T47D (cell line): Measurements from ENCODE around the gene UIMC1.
"Not testable (repeated sequence)": the region's sequence is repeated elsewhere in the genome, so short reads cannot be mapped to it uniquely, and the experiment has no call there.

Experiments used
- DNase-seq, 2 experiments: peaks; one replicate each; pipeline versions ENCODE4 v3.0.0 to v3.0.0-alpha.2; 2011 to 2012; ENCODE audit warnings: low read depth in 1 of 2, low spot score in 1 of 2
- JUND ChIP-seq: IDR thresholded peaks from 2 replicates; pipeline ENCODE4 v1.6.1; 2012; ENCODE audit warnings: low read depth
- in situ Hi-C: cut with HindIII; loops from 2 replicates; pipeline ENCODE4 v1.10.0; 2016; ENCODE audit warnings: low sequenced_read_pairs, low pct_unique_long_range_greater_than_20kb

Gene UIMC1

GRCh38 chr5:176998828-176999227, 7.8 kb downstream of the UIMC1 start:
- in situ Hi-C loops: no loop called here
- no peak for DNase-seq
- TF ChIP-seq JUND: no peak

GRCh38 chr5:176996780-176997179, 9.8 kb downstream of the UIMC1 start:
- DNase-seq: no peak
- no peak for TF ChIP-seq JUND
- in situ Hi-C loops: no loop called here

GRCh38 chr5:176995896-176996767, 10.4 kb downstream of the UIMC1 start:
- TF ChIP-seq JUND: no peak
- in situ Hi-C loops: no loop called here
- DNase-seq: no peak

GRCh38 chr5:176995122-176995490, 11.5 kb downstream of the UIMC1 start:
- DNase-seq: no peak
- TF ChIP-seq JUND: no peak
- in situ Hi-C loops: no loop called here

- DNase-seq: no peak
- TF ChIP-seq JUND: no peak
- in situ Hi-C loops: no loop called here
Measured at GRCh38 chr5:176994460-176995121, 12.0 kb downstream of the UIMC1 start.

GRCh38 chr5:176993081-176993480, 13.5 kb downstream of the UIMC1 start:
- DNase-seq, in situ Hi-C loops: not testable (repeated sequence)

GRCh38 chr5:176987583-176987982, 19.0 kb downstream of the UIMC1 start:
- in situ Hi-C loops: no loop called here
- DNase-seq: no peak

GRCh38 chr5:176986280-176986679, 20.3 kb downstream of the UIMC1 start:
- in situ Hi-C loops: no loop called here
- TF ChIP-seq JUND: no peak

More at GRCh38 chr5:176987583-176987982, 19.0 kb downstream of the UIMC1 start:
- no peak for TF ChIP-seq JUND

GRCh38 chr5:176985516-176985915, 21.1 kb downstream of the UIMC1 start:
- DNase-seq: no peak
- in situ Hi-C loops: no loop called here
- no peak for TF ChIP-seq JUND

More at GRCh38 chr5:176986280-176986679, 20.3 kb downstream of the UIMC1 start:
- no peak for DNase-seq

GRCh38 chr5:176984176-176984575, 22.4 kb downstream of the UIMC1 start:
- DNase-seq, in situ Hi-C loops: not testable (repeated sequence)

GRCh38 chr5:176983593-176983992, 23.0 kb downstream of the UIMC1 start:
- DNase-seq, in situ Hi-C loops: not testable (repeated sequence)

- in situ Hi-C loops: not testable (repeated sequence)
Measured at GRCh38 chr5:176983112-176983511, 23.5 kb downstream of the UIMC1 start.

GRCh38 chr5:176980818-176981217, 25.8 kb downstream of the UIMC1 start:
- no peak for DNase-seq

More at GRCh38 chr5:176983112-176983511, 23.5 kb downstream of the UIMC1 start:
- not testable (repeated sequence) for DNase-seq

More at GRCh38 chr5:176980818-176981217, 25.8 kb downstream of the UIMC1 start:
- no peak for TF ChIP-seq JUND
- in situ Hi-C loops: no loop called here
